Stimulated activated effector memory CD8-positive, alpha-beta T cell treated with anti-CD3 and anti-CD28 coated beads, Interleukin-12 subunit alpha, Interleukin-12 subunit beta, amount 100 ng/mL, for 72 hours (primary cell): ENCODE measurements around the gene MOK.

Source experiments
- ATAC-seq: fragments of 150-1000 bp; cut with Tn5 transposase; 2 replicates; pipeline ENCODE4 v1.10.0; 2021
- DNase-seq, 2 donors: peaks; one replicate each; pipeline ENCODE4 v3.0.0; 2021 to 2022; ENCODE audit warnings: low spot score in 2 of 2
- H3K27ac Mint-ChIP-seq: one replicate; pipeline ENCODE4 v1.8.0; 2022; ENCODE audit warnings: mild to moderate bottlenecking, mixed read lengths
- H3K36me3 Mint-ChIP-seq: one replicate; pipeline ENCODE4 v1.8.0; 2022; ENCODE audit warnings: mild to moderate bottlenecking, mixed read lengths
- H3K4me1 Mint-ChIP-seq: one replicate; pipeline ENCODE4 v1.8.0; 2022; ENCODE audit warnings: mixed read lengths
- H3K4me3 Mint-ChIP-seq: one replicate; pipeline ENCODE4 v1.8.0; 2022; ENCODE audit warnings: mild to moderate bottlenecking, mixed read lengths
- H3K9me3 Mint-ChIP-seq: one replicate; pipeline ENCODE4 v1.8.0; 2022; ENCODE audit warnings: mixed read lengths

MOK gene

GRCh38 chr14:102184316-102185035, 120.5 kb downstream of the MOK start:
- H3K36me3 Mint-ChIP-seq = peaks cover 4% of the 10 kb centered on the region
- H3K4me1 Mint-ChIP-seq = peaks cover 63% of the 10 kb centered on the region
- H3K27ac Mint-ChIP-seq = peak overlapping the region; percentile 87
- H3K9me3 Mint-ChIP-seq = no peaks in the 10 kb centered on the region
- peak; percentile 85 for ATAC-seq
- H3K4me3 Mint-ChIP-seq = peak overlapping the region; percentile 51
- peak in 1 of 2 donors; percentile 52 for DNase-seq

GRCh38 chr14:102183886-102184285, 121.1 kb downstream of the MOK start:
- H3K4me3 Mint-ChIP-seq = peak overlapping the region; percentile 51
- ATAC-seq (no peak), DNase-seq (no peak)
- peaks cover 4% of the 10 kb centered on the region for H3K36me3 Mint-ChIP-seq
- H3K4me1 Mint-ChIP-seq = peaks cover 63% of the 10 kb centered on the region
- H3K27ac Mint-ChIP-seq = peak overlapping the region; percentile 87
- no peaks in the 10 kb centered on the region for H3K9me3 Mint-ChIP-seq

GRCh38 chr14:102182936-102183619, 121.9 kb downstream of the MOK start:
- peak overlapping the region; percentile 31 for H3K4me3 Mint-ChIP-seq
- DNase-seq = no peak
- H3K9me3 Mint-ChIP-seq = no peaks in the 10 kb centered on the region
- peaks cover 70% of the 10 kb centered on the region for H3K4me1 Mint-ChIP-seq
- peak overlapping the region; percentile 87 for H3K27ac Mint-ChIP-seq
- no peak for ATAC-seq
- H3K36me3 Mint-ChIP-seq = peaks cover 4% of the 10 kb centered on the region

GRCh38 chr14:102182190-102182589, 122.8 kb downstream of the MOK start:
- Mint-ChIP-seq H3K9me3 (no peaks in the 10 kb centered on the region), H3K4me1 (peaks cover 72% of the 10 kb centered on the region), H3K36me3 (peaks cover 4% of the 10 kb centered on the region), H3K4me3 (no peak overlapping the region), H3K27ac (no peak overlapping the region)
- DNase-seq = no peak
- ATAC-seq = peak; percentile 91

GRCh38 chr14:102181187-102181586, 123.8 kb downstream of the MOK start:
- Mint-ChIP-seq H3K27ac (peak overlapping the region; percentile 78), H3K9me3 (no peaks in the 10 kb centered on the region), H3K4me3 (no peak overlapping the region), H3K36me3 (peaks cover 4% of the 10 kb centered on the region), H3K4me1 (peaks cover 76% of the 10 kb centered on the region)
- DNase-seq (no peak), ATAC-seq (no peak)

GRCh38 chr14:102180248-102180998, 124.5 kb downstream of the MOK start:
- DNase-seq (no peak), ATAC-seq (no peak)
- Mint-ChIP-seq H3K4me1 (peaks cover 76% of the 10 kb centered on the region), H3K9me3 (no peaks in the 10 kb centered on the region), H3K36me3 (peaks cover 4% of the 10 kb centered on the region), H3K4me3 (no peak overlapping the region), H3K27ac (peak overlapping the region; percentile 78)
